GM23338 (cell line): ENCODE data around the gene ATG16L2. TPM values are rescaled to one million over a fixed set of nuclear protein-coding genes. Genes with fewer than 3 reads are reported as not detected.

Experiments
- ATAC-seq: fragments of 200-7000 bp; cut with Tn5 transposase; 3 replicates; pipeline ENCODE4 v1.9.1; 2020
- DNase-seq: peaks from one replicate; pipeline ENCODE4 v3.0.0-alpha.2; 2015; ENCODE audit warnings: low spot score
- H2AFZ ChIP-seq: fragments of 200-600 bp; sonication (generic); 2 replicates; pipeline ENCODE4 v1.8.0; 2016; ENCODE audit warnings: antibody characterized with exemption, mild to moderate bottlenecking, moderate library complexity
- H3F3A ChIP-seq: fragments of 200-600 bp; sonication (generic); replicated peaks from 2 replicates; pipeline ENCODE4 v1.8.0; 2017; ENCODE audit warnings: antibody characterized with exemption, mixed run types, low read depth
- H3K27ac ChIP-seq: fragments of 200-600 bp; sonication (generic); 2 replicates; pipeline ENCODE4 v1.6.1; 2016; ENCODE audit warnings: low read depth
- H3K27me3 ChIP-seq: fragments of 200-600 bp; sonication (generic); 2 replicates; pipeline ENCODE4 v1.8.0; 2016; ENCODE audit warnings: mild to moderate bottlenecking, mixed run types, moderate library complexity; ENCODE audit not compliant: insufficient read depth
- H3K36me3 ChIP-seq: fragments of 200-600 bp; sonication (generic); 2 replicates; pipeline ENCODE4 v1.8.0; 2016; ENCODE audit warnings: mild to moderate bottlenecking; ENCODE audit not compliant: insufficient read depth
- H3K4me1 ChIP-seq: fragments of 200-600 bp; sonication (generic); 2 replicates; pipeline ENCODE4 v1.8.0; 2016; ENCODE audit warnings: mild to moderate bottlenecking, moderate library complexity; ENCODE audit not compliant: insufficient read depth
- H3K4me2 ChIP-seq: fragments of 200-600 bp; sonication (generic); 2 replicates; pipeline ENCODE4 v1.7.1; 2017; ENCODE audit warnings: mixed run types
- H3K4me3 ChIP-seq: fragments of 200-600 bp; sonication (generic); 2 replicates; pipeline ENCODE4 v1.6.1; 2016; ENCODE audit warnings: mixed run types
- H3K79me2 ChIP-seq: fragments of 200-600 bp; sonication (generic); replicated peaks from 2 replicates; pipeline ENCODE4 v1.8.0; 2017; ENCODE audit warnings: mild to moderate bottlenecking; ENCODE audit not compliant: insufficient read depth
- H3K9me2 ChIP-seq: fragments of 200-600 bp; sonication (generic); 2 replicates; pipeline ENCODE4 v1.8.0; 2017; ENCODE audit not compliant: insufficient read depth
- H4K20me1 ChIP-seq: fragments of 200-600 bp; sonication (generic); replicated peaks from 2 replicates; pipeline ENCODE4 v1.8.0; 2017; ENCODE audit warnings: mild to moderate bottlenecking; ENCODE audit not compliant: insufficient read depth
- H3K27ac Mint-ChIP-seq: 2 replicates; pipeline ENCODE4 v1.8.0; 2020; ENCODE audit warnings: inconsistent platforms, mild to moderate bottlenecking, moderate library complexity, mixed read lengths
- H3K27me3 Mint-ChIP-seq: 3 replicates; pipeline ENCODE4 v1.8.0; 2022; ENCODE audit warnings: low read depth, mild to moderate bottlenecking, moderate library complexity, mixed read lengths, inconsistent platforms; ENCODE audit not compliant: insufficient read depth, poor library complexity
- H3K36me3 Mint-ChIP-seq: 3 replicates; pipeline ENCODE4 v1.8.0; 2021; ENCODE audit warnings: low read depth, mild to moderate bottlenecking, inconsistent platforms, moderate library complexity, mixed read lengths
- H3K4me1 Mint-ChIP-seq: 3 replicates; pipeline ENCODE4 v1.8.0; 2020; ENCODE audit warnings: mild to moderate bottlenecking, inconsistent platforms, mixed read lengths
- H3K4me3 Mint-ChIP-seq: 3 replicates; pipeline ENCODE4 v1.8.0; 2021; ENCODE audit warnings: moderate library complexity, mild to moderate bottlenecking, inconsistent platforms, mixed read lengths
- H3K9me3 Mint-ChIP-seq: 3 replicates; pipeline ENCODE4 v1.8.0; 2020; ENCODE audit warnings: moderate library complexity, mild to moderate bottlenecking, inconsistent platforms, mixed read lengths
- CTCF ChIP-seq, 2 experiments: fragments of 200-600 bp in 1 of 2; sonication (generic) in 1 of 2; conservative IDR thresholded peaks; 2 replicates each; pipeline versions ENCODE4 v1.5.1 to v1.6.1; 2016 to 2017; ENCODE audit warnings: antibody characterized with exemption in 2 of 2, low read depth in 2 of 2, mild to moderate bottlenecking in 2 of 2, moderate library complexity in 1 of 2
- ETS1 ChIP-seq: IDR thresholded peaks from 2 replicates; pipeline ENCODE4 v1.6.1; 2016; ENCODE audit warnings: antibody characterized with exemption
- REST ChIP-seq: IDR thresholded peaks from one replicate; pipeline ENCODE4 v1.6.1; 2018; ENCODE audit warnings: antibody characterized with exemption; ENCODE audit not compliant: unreplicated experiment
- STAT1 ChIP-seq: IDR thresholded peaks from one replicate; pipeline ENCODE4 v1.6.1; 2016; ENCODE audit warnings: antibody characterized with exemption; ENCODE audit not compliant: unreplicated experiment
- ZNF114 ChIP-seq: fragments of 250-450 bp; sonication (Bioruptor Pico); IDR thresholded peaks from 2 replicates; pipeline ENCODE4 v1.5.0; 2020; ENCODE audit warnings: mild to moderate bottlenecking, moderate library complexity
- ZNF462 ChIP-seq: fragments of 250-450 bp; sonication (Bioruptor Pico); IDR thresholded peaks from 2 replicates; pipeline ENCODE4 v1.5.0; 2020; ENCODE audit warnings: mild to moderate bottlenecking, moderate library complexity
- polyA plus RNA-seq: library from polyadenylated mRNA; unstranded; fragments of >200 nt; fragmentation: Nextera tagmentation; extraction: Ambion mirVana; gene quantifications from 2 replicates; pipeline ENCODE4 v1.2.1, GENCODE V29; 2016
- total RNA-seq: library from RNA; depleted of rRNA; stranded (reverse); fragments of >200 nt; shearing (Covaris generic); gene quantifications from 2 replicates; pipeline ENCODE4 v1.2.3, GENCODE V29; 2014

The ATG16L2 gene
- total and polyA plus RNA-seq, 2 experiments from 2014 or later: 9.6 to 24.6 TPM

- H3K4me2 ChIP-seq: no peak overlapping the region
- H3F3A ChIP-seq: no peaks in the 10 kb centered on the region
- TF ChIP-seq REST: no peak
- TF ChIP-seq CTCF (conservative IDR thresholded peaks at IDR 0.05; ENCODE audit: low read depth in 2 of 2): no peak
- TF ChIP-seq STAT1: no peak
- no peak for TF ChIP-seq ZNF462 (CRISPR knock-in tag)
- no peak for TF ChIP-seq ZNF114 (CRISPR knock-in tag)
- TF ChIP-seq ETS1: no peak
- H4K20me1 ChIP-seq: no peaks in the 10 kb centered on the region
- no peak overlapping the region for H3K4me3 ChIP-seq
- no peak overlapping the region for H2AFZ ChIP-seq
- Mint-ChIP-seq H3K27ac (no peak overlapping the region; the same call in 1 of the 2 replicates), H3K9me3 (no peaks in the 10 kb centered on the region), H3K36me3 (no peaks in the 10 kb centered on the region), H3K4me1 (peaks cover 18% of the 10 kb centered on the region), H3K4me3 (no peak overlapping the region), H3K27me3 (peaks cover 17% of the 10 kb centered on the region)
- no peaks in the 10 kb centered on the region for H3K79me2 ChIP-seq
- peaks cover 5% of the 10 kb centered on the region; the same call in 1 of the 2 replicates for H3K4me1 ChIP-seq
- no peaks in the 10 kb centered on the region for H3K27me3 ChIP-seq
- H3K9me2 ChIP-seq: no peaks in the 10 kb centered on the region
- H3K36me3 ChIP-seq: no peaks in the 10 kb centered on the region
- H3K27ac ChIP-seq: no peak overlapping the region
- DNase-seq: no peak
- ATAC-seq: no peak
Observed at GRCh38 chr11:72772059-72772458, 42.2 kb upstream of the ATG16L2 start.
